GM23248 (cell line): ENCODE results near the gene C5orf22. TPM values are rescaled to one million over a fixed set of nuclear protein-coding genes. Genes with fewer than 3 reads are reported as not detected.

Source experiments
- DNase-seq: peaks from one replicate; pipeline ENCODE4 v3.0.0-alpha.2; 2015
- H2AFZ ChIP-seq: fragments of 200-600 bp; sonication (generic); 2 replicates; pipeline ENCODE4 v1.6.1; 2016; ENCODE audit warnings: antibody characterized with exemption
- H3F3A ChIP-seq: fragments of 200-600 bp; sonication (generic); 2 replicates; pipeline ENCODE4 v1.6.1; 2016; ENCODE audit warnings: mild to moderate bottlenecking, antibody characterized with exemption, mixed run types; ENCODE audit not compliant: insufficient read depth
- H3K27ac ChIP-seq: fragments of 200-600 bp; sonication (generic); 2 replicates; pipeline ENCODE4 v1.5.1; 2016; ENCODE audit warnings: mild to moderate bottlenecking
- H3K27me3 ChIP-seq: fragments of 200-600 bp; sonication (generic); replicated peaks from 2 replicates; pipeline ENCODE4 v1.6.1; 2016; ENCODE audit warnings: mild to moderate bottlenecking; ENCODE audit not compliant: insufficient read depth
- H3K36me3 ChIP-seq: fragments of 200-600 bp; sonication (generic); 2 replicates; pipeline ENCODE4 v1.6.1; 2016; ENCODE audit warnings: low read depth, mild to moderate bottlenecking
- H3K4me1 ChIP-seq: fragments of 200-600 bp; sonication (generic); 2 replicates; pipeline ENCODE4 v1.6.1; 2016; ENCODE audit warnings: mild to moderate bottlenecking; ENCODE audit not compliant: insufficient read depth
- H3K4me2 ChIP-seq: fragments of 200-600 bp; sonication (generic); one replicate; pipeline ENCODE4 v1.6.1; 2016; ENCODE audit warnings: mild to moderate bottlenecking; ENCODE audit not compliant: unreplicated experiment
- H3K4me3 ChIP-seq: fragments of 200-600 bp; sonication (generic); 2 replicates; pipeline ENCODE4 v1.5.1; 2016; ENCODE audit warnings: mild to moderate bottlenecking
- H3K79me2 ChIP-seq: fragments of 200-600 bp; sonication (generic); 2 replicates; pipeline ENCODE4 v1.6.1; 2016; ENCODE audit warnings: mild to moderate bottlenecking; ENCODE audit not compliant: insufficient read depth
- H3K9ac ChIP-seq: fragments of 200-600 bp; sonication (generic); 2 replicates; pipeline ENCODE4 v1.6.1; 2016; ENCODE audit warnings: mild to moderate bottlenecking
- H3K9me2 ChIP-seq: fragments of 200-600 bp; sonication (generic); 2 replicates; pipeline ENCODE4 v1.6.1; 2016; ENCODE audit warnings: mixed run types, mild to moderate bottlenecking, moderate library complexity; ENCODE audit not compliant: insufficient read depth
- H3K9me3 ChIP-seq: fragments of 200-600 bp; sonication (generic); one replicate; pipeline ENCODE4 v1.6.1; 2017; ENCODE audit warnings: low read depth
- H4K20me1 ChIP-seq: fragments of 200-600 bp; sonication (generic); 2 replicates; pipeline ENCODE4 v1.6.0; 2016; ENCODE audit not compliant: insufficient read depth
- EZH2 ChIP-seq: fragments of 200-600 bp; sonication (generic); IDR thresholded peaks from 2 replicates; pipeline ENCODE4 v1.6.1; 2018; ENCODE audit warnings: antibody characterized with exemption, mild to moderate bottlenecking; ENCODE audit not compliant: insufficient read depth, poor library complexity, severe bottlenecking
- EZH2phosphoT487 ChIP-seq: fragments of 200-600 bp; sonication (generic); IDR thresholded peaks from 2 replicates; pipeline ENCODE4 v1.6.1; 2018; ENCODE audit warnings: antibody characterized with exemption, moderate library complexity, mild to moderate bottlenecking, low read depth; ENCODE audit not compliant: insufficient read depth
- WGBS, 2 experiments: methylation state at CpG; one replicate each; pipeline ENCODE4 v1.1.6; 2015 to 2017; ENCODE audit warnings: low lambda C conversion rate in 2 of 2, low coverage in 1 of 2; ENCODE audit errors: missing lambda C conversion rate in 2 of 2; 5-methylcytosine and 5-hydroxymethylcytosine counted together
- in situ Hi-C: fragments of 300-500 bp; cut with MboI; formaldehyde crosslinking; loops from 2 replicates; pipeline ENCODE4 v1.15.0; 2020
- polyA plus RNA-seq: library from polyadenylated mRNA; unstranded; fragments of >200 nt; fragmentation: Nextera tagmentation; extraction: Ambion mirVana; gene quantifications from 2 replicates; pipeline ENCODE4 v1.2.1, GENCODE V29; 2016
- total RNA-seq: library from RNA; depleted of rRNA; stranded (reverse); fragments of >200 nt; shearing (Covaris generic); gene quantifications from 2 replicates; pipeline ENCODE4 v1.2.3, GENCODE V29; 2014

Gene C5orf22
- total and polyA plus RNA-seq, 2 experiments from 2014 or later: 17.1 to 20.4 TPM

- H4K20me1 ChIP-seq: no peaks in the 10 kb centered on the region
- no peaks in the 10 kb centered on the region for H3K9me2 ChIP-seq
- no peak overlapping the region for H2AFZ ChIP-seq
- no peak overlapping the region for H3K4me3 ChIP-seq
- H3K36me3 ChIP-seq: no peaks in the 10 kb centered on the region
- H3K4me1 ChIP-seq: no peaks in the 10 kb centered on the region
- no peak overlapping the region for H3K27ac ChIP-seq
- TF ChIP-seq EZH2phosphoT487 (no peak), EZH2 (no peak)
- in situ Hi-C loops: no loop called here
- DNase-seq: no peak
- no peaks in the 10 kb centered on the region for H3F3A ChIP-seq
- H3K79me2 ChIP-seq: no peaks in the 10 kb centered on the region
- H3K27me3 ChIP-seq: 0 out of 2 replicates have a peak, but pooled peaks cover 7% of the 10 kb centered on the region
- H3K9me3 ChIP-seq: no peaks in the 10 kb centered on the region
- no peak overlapping the region for H3K9ac ChIP-seq
- H3K4me2 ChIP-seq: no peak overlapping the region
- 85 to 90% methylated on average over 1 of the region's 1 CpG for WGBS, 2 experiments
These were observed 36.3 kb downstream of the C5orf22 start for GRCh38 chr5:31568302-31568835.

GRCh38 chr5:31569068-31569467 is 37.0 kb downstream of the C5orf22 start:
- H2AFZ ChIP-seq: no peak overlapping the region
- no peaks in the 10 kb centered on the region for H3K9me3 ChIP-seq
- no peaks in the 10 kb centered on the region for H4K20me1 ChIP-seq
- no peaks in the 10 kb centered on the region for H3K36me3 ChIP-seq
- H3K4me1 ChIP-seq: no peaks in the 10 kb centered on the region
- no peak overlapping the region for H3K27ac ChIP-seq
- no peaks in the 10 kb centered on the region for H3K9me2 ChIP-seq
- no peak for TF ChIP-seq EZH2phosphoT487
- no peak for TF ChIP-seq EZH2
- in situ Hi-C loops: no loop called here
- H3K9ac ChIP-seq: no peak overlapping the region
- no peak overlapping the region for H3K4me3 ChIP-seq
- no peaks in the 10 kb centered on the region for H3K79me2 ChIP-seq
- 0 out of 2 replicates have a peak, but pooled peaks cover 7% of the 10 kb centered on the region for H3K27me3 ChIP-seq
- DNase-seq: no peak
- no peak overlapping the region for H3K4me2 ChIP-seq
- no peaks in the 10 kb centered on the region for H3F3A ChIP-seq

GRCh38 chr5:31573494-31574142 is 41.5 kb downstream of the C5orf22 start:
- H3K4me3 ChIP-seq: no peak overlapping the region
- H2AFZ ChIP-seq: no peak overlapping the region
- H3K4me1 ChIP-seq: no peaks in the 10 kb centered on the region
- H3K27ac ChIP-seq: no peak overlapping the region
- H3K27me3 ChIP-seq: peaks cover 11% of the 10 kb centered on the region; the same call in 1 of the 2 replicates
- no peak overlapping the region for H3K9ac ChIP-seq
- TF ChIP-seq EZH2phosphoT487: no peak
- no peak for TF ChIP-seq EZH2
- H3K9me2 ChIP-seq: no peaks in the 10 kb centered on the region
- DNase-seq: no peak
- H4K20me1 ChIP-seq: no peaks in the 10 kb centered on the region
- no peak overlapping the region for H3K4me2 ChIP-seq
- in situ Hi-C loops: loop anchor here (10.0 kb wide), 1 partner anchor 521 kb away; no protein-coding TSS in a partner anchor
- 80 to 83% methylated on average over 10 of the region's 10 CpGs for WGBS, 2 experiments
- H3K36me3 ChIP-seq: no peaks in the 10 kb centered on the region
- H3K9me3 ChIP-seq: no peaks in the 10 kb centered on the region
- H3K79me2 ChIP-seq: no peaks in the 10 kb centered on the region
- no peaks in the 10 kb centered on the region for H3F3A ChIP-seq

GRCh38 chr5:31574772-31575171 is 42.7 kb downstream of the C5orf22 start:
- no peak overlapping the region for H3K9ac ChIP-seq
- H3K27ac ChIP-seq: no peak overlapping the region
- no peaks in the 10 kb centered on the region for H3K9me2 ChIP-seq
- no peaks in the 10 kb centered on the region for H3K4me1 ChIP-seq
- no peaks in the 10 kb centered on the region for H3K36me3 ChIP-seq
- no peaks in the 10 kb centered on the region for H3K79me2 ChIP-seq
- H3F3A ChIP-seq: no peaks in the 10 kb centered on the region
- H3K4me3 ChIP-seq: no peak overlapping the region
- no peak for DNase-seq
- no peak for TF ChIP-seq EZH2phosphoT487
- no peak for TF ChIP-seq EZH2
- H3K4me2 ChIP-seq: no peak overlapping the region
- H3K27me3 ChIP-seq: peaks cover 15% of the 10 kb centered on the region; the same call in 1 of the 2 replicates
- no peaks in the 10 kb centered on the region for H4K20me1 ChIP-seq
- H2AFZ ChIP-seq: no peak overlapping the region
- H3K9me3 ChIP-seq: no peaks in the 10 kb centered on the region
- WGBS, 2 experiments: 43% methylated on average over 4 of the region's 4 CpGs
- in situ Hi-C loops: loop anchor here (10.0 kb wide), 1 partner anchor 520 kb away; no protein-coding TSS in a partner anchor
